DOHH2 (cell line): ENCODE results near the gene SVIL.

Experiments
- H3F3A ChIP-seq: fragments of 200-600 bp; sonication (generic), shearing (Covaris generic); 2 replicates; pipeline ENCODE4 v1.6.0; 2016; ENCODE audit warnings: antibody characterized with exemption, mild to moderate bottlenecking; ENCODE audit not compliant: control insufficient read depth, insufficient read depth
- H3K27ac ChIP-seq: fragments of 200-600 bp; sonication (generic); 2 replicates; pipeline ENCODE4 v1.5.1; 2014; ENCODE audit warnings: low read depth, mild to moderate bottlenecking, low read length, moderate library complexity
- H3K27me3 ChIP-seq: fragments of 200-600 bp; sonication (generic); 2 replicates; pipeline ENCODE4 v1.6.1; 2014; ENCODE audit warnings: mild to moderate bottlenecking, low read length, mixed read lengths; ENCODE audit not compliant: control insufficient read depth
- H3K36me3 ChIP-seq: fragments of 200-600 bp; sonication (generic); 2 replicates; pipeline ENCODE4 v1.6.1; 2014; ENCODE audit warnings: mild to moderate bottlenecking, low read length, moderate library complexity, mixed read lengths; ENCODE audit not compliant: control insufficient read depth
- H3K4me1 ChIP-seq: fragments of 200-600 bp; sonication (generic); 2 replicates; pipeline ENCODE4 v1.6.1; 2014; ENCODE audit warnings: mild to moderate bottlenecking, low read length, mixed read lengths; ENCODE audit not compliant: control insufficient read depth
- H3K4me2 ChIP-seq: fragments of 200-600 bp; sonication (generic); 2 replicates; pipeline ENCODE4 v1.6.0; 2014; ENCODE audit warnings: mild to moderate bottlenecking, low read length, moderate library complexity
- H3K4me3 ChIP-seq: fragments of 200-600 bp; sonication (generic); 2 replicates; pipeline ENCODE4 v1.5.1; 2014; ENCODE audit warnings: mild to moderate bottlenecking, low read length, mixed read lengths
- H3K79me2 ChIP-seq: fragments of 200-600 bp; sonication (generic); 2 replicates; pipeline ENCODE4 v1.6.1; 2014; ENCODE audit warnings: mild to moderate bottlenecking, low read length, mixed read lengths; ENCODE audit not compliant: control insufficient read depth
- H3K9me2 ChIP-seq: fragments of 200-600 bp; sonication (generic); replicated peaks from 2 replicates; pipeline ENCODE4 v1.6.1; 2014; ENCODE audit warnings: mild to moderate bottlenecking, low read length, mixed read lengths; ENCODE audit not compliant: control insufficient read depth
- H3K9me3 ChIP-seq: fragments of 200-600 bp; sonication (generic); 2 replicates; pipeline ENCODE4 v1.6.1; 2014; ENCODE audit warnings: antibody characterized with exemption, low read length, mixed read lengths; ENCODE audit not compliant: control insufficient read depth, insufficient read depth
- H4K20me1 ChIP-seq: fragments of 200-600 bp; sonication (generic); 2 replicates; pipeline ENCODE4 v1.6.0; 2014; ENCODE audit warnings: low read depth, mild to moderate bottlenecking, antibody characterized with exemption, low read length, moderate library complexity; ENCODE audit not compliant: control insufficient read depth, insufficient read depth
- CTCF ChIP-seq: fragments of 200-600 bp; sonication (generic); IDR thresholded peaks from one replicate; pipeline ENCODE4 v1.5.1; 2014; ENCODE audit warnings: antibody characterized with exemption, mild to moderate bottlenecking, low read depth, low read length; ENCODE audit not compliant: poor library complexity, severe bottlenecking
- EZH2phosphoT487 ChIP-seq: fragments of 200-600 bp; sonication (generic); IDR thresholded peaks from 2 replicates; pipeline ENCODE4 v1.6.1; 2017; ENCODE audit warnings: borderline replicate concordance, mild to moderate bottlenecking, antibody characterized with exemption, low read length, moderate library complexity, mixed read lengths

SVIL gene

GRCh38 chr10:29530112-29530976 lies 104.4 kb downstream of the SVIL start:
- no peaks in the 10 kb centered on the region for H3K27me3 ChIP-seq
- H3K79me2 ChIP-seq = no peaks in the 10 kb centered on the region
- no peaks in the 10 kb centered on the region for H4K20me1 ChIP-seq
- H3K36me3 ChIP-seq = no peaks in the 10 kb centered on the region
- no peaks in the 10 kb centered on the region for H3K9me2 ChIP-seq
- H3K4me2 ChIP-seq = no peak overlapping the region
- H3K9me3 ChIP-seq = no peaks in the 10 kb centered on the region
- H3F3A ChIP-seq = no peaks in the 10 kb centered on the region
- no peaks in the 10 kb centered on the region for H3K4me1 ChIP-seq
- TF ChIP-seq EZH2phosphoT487 = no peak
- TF ChIP-seq CTCF = no peak
- H3K27ac ChIP-seq = no peak overlapping the region
- H3K4me3 ChIP-seq = no peak overlapping the region

- no peaks in the 10 kb centered on the region for H4K20me1 ChIP-seq
- H3K27ac ChIP-seq = no peak overlapping the region
- no peaks in the 10 kb centered on the region for H3K27me3 ChIP-seq
- no peaks in the 10 kb centered on the region for H3K4me1 ChIP-seq
- TF ChIP-seq EZH2phosphoT487 (no peak), CTCF (no peak)
- H3K9me3 ChIP-seq = no peaks in the 10 kb centered on the region
- H3K4me3 ChIP-seq = no peak overlapping the region
- no peaks in the 10 kb centered on the region for H3K36me3 ChIP-seq
- no peaks in the 10 kb centered on the region for H3F3A ChIP-seq
- no peaks in the 10 kb centered on the region for H3K9me2 ChIP-seq
- no peaks in the 10 kb centered on the region for H3K79me2 ChIP-seq
- H3K4me2 ChIP-seq = no peak overlapping the region
Observed at GRCh38 chr10:29529146-29529545, 105.6 kb downstream of the SVIL start.

- Histone ChIP-seq H3K36me3 (no peaks in the 10 kb centered on the region), H3K79me2 (no peaks in the 10 kb centered on the region), H3K9me3 (no peaks in the 10 kb centered on the region), H3K9me2 (no peaks in the 10 kb centered on the region), H3K4me1 (no peaks in the 10 kb centered on the region), H3K27ac (no peak overlapping the region), H3K4me3 (no peak overlapping the region), H3K27me3 (no peaks in the 10 kb centered on the region), H4K20me1 (no peaks in the 10 kb centered on the region), H3F3A (no peaks in the 10 kb centered on the region), H3K4me2 (no peak overlapping the region)
- no peak for TF ChIP-seq CTCF
- no peak for TF ChIP-seq EZH2phosphoT487
Observed at GRCh38 chr10:29525762-29526161, 109.0 kb downstream of the SVIL start.
